K562 (cell line): ENCODE measurements around the gene BARHL2. TPM values are rescaled to one million over a fixed set of nuclear protein-coding genes. Genes with fewer than 3 reads are reported as not detected.

Experiments used
- ATAC-seq: fragments of 200-7000 bp; cut with Tn5 transposase; 3 replicates; pipeline ENCODE4 v1.9.1; 2020; ENCODE audit warnings: moderate library complexity
- BruUV-seq: library from RNA; stranded (reverse); fragments of 400-500 nt; replicated peaks from 2 replicates; lab custom pipeline; 2021; lab: Mats Ljungman, UMichigan
- CTCF ChIA-PET: fragments of 300-600 bp; formaldehyde crosslinking; extraction: SDS; loops from one replicate; lab custom pipeline; 2021; ENCODE audit warnings: low intra/inter-chr PET ratio; lab: Yijun Ruan, JAX
- POLR2A ChIA-PET: fragments of 300-600, 350-650 bp; sonication (Branson Sonifier 250); formaldehyde crosslinking; extraction: SDS; loops from one replicate; lab custom pipeline; 2021; ENCODE audit warnings: antibody characterized with exemption, inconsistent platforms; lab: Yijun Ruan, JAX
- DNase-seq, 4 experiments: peaks; one replicate each; pipeline versions ENCODE4 v3.0.0 to v3.0.0-alpha.2; 2011 to 2018; ENCODE audit warnings: low spot score in 3 of 4, mixed read lengths in 3 of 4; ENCODE audit errors: extremely low read depth in 1 of 4
- FAIRE-seq: peaks from 2 replicates; lab custom pipeline; 2011; peaks lifted over from hg19 to GRCh38; lab: Jason Lieb, UNC
- H2AFZ ChIP-seq: 2 replicates; pipeline ENCODE4 v1.6.0; 2011; ENCODE audit warnings: low read depth, low read length, control low read depth, inconsistent platforms
- H3K27ac ChIP-seq: fragments of 200-600 bp; 3 replicates; pipeline ENCODE4 v1.8.0; 2011; ENCODE audit warnings: low read depth, mild to moderate bottlenecking, control low read depth, inconsistent platforms, low read length, moderate library complexity, mixed read lengths; ENCODE audit errors: extremely low read depth
- H3K27me3 ChIP-seq, 2 experiments: fragments of 300-600 bp in 1 of 2; 2 replicates in 1 of 2; 3 replicates in 1 of 2; pipeline versions ENCODE4 v1.6.0 to v1.8.0; 2011; ENCODE audit warnings: inconsistent platforms in 2 of 2, low read length in 2 of 2, mild to moderate bottlenecking in 1 of 2, mixed read lengths in 1 of 2, moderate library complexity in 1 of 2; ENCODE audit not compliant: control insufficient read depth in 2 of 2, insufficient read depth in 2 of 2
- H3K36me3 ChIP-seq: fragments of 300-600 bp; 3 replicates; pipeline ENCODE4 v1.8.0; 2011; ENCODE audit warnings: mild to moderate bottlenecking, low read length, inconsistent platforms; ENCODE audit not compliant: control insufficient read depth, insufficient read depth
- H3K4me1 ChIP-seq, 2 experiments: fragments of 200-600 bp in 1 of 2; replicated peaks in 1 of 2; 2 replicates in 1 of 2; 3 replicates in 1 of 2; pipeline versions ENCODE4 v1.5.1 to v1.8.0; 2011; ENCODE audit warnings: inconsistent platforms in 2 of 2, low read length in 2 of 2, mild to moderate bottlenecking in 1 of 2, mixed read lengths in 1 of 2, moderate library complexity in 1 of 2; ENCODE audit not compliant: control insufficient read depth in 2 of 2, insufficient read depth in 2 of 2
- H3K4me2 ChIP-seq: 2 replicates; pipeline ENCODE4 v1.6.1; 2011; ENCODE audit warnings: low read length, control low read depth, inconsistent platforms, mixed read lengths; ENCODE audit not compliant: insufficient read depth
- H3K4me3 ChIP-seq: fragments of 200-600 bp; sonication (generic), shearing (Covaris generic); 2 replicates; pipeline ENCODE4 v1.5.1; 2016; ENCODE audit warnings: control low read depth, inconsistent platforms
- H3K79me2 ChIP-seq: fragments of 200-600 bp; 3 replicates; pipeline ENCODE4 v1.8.0; 2011; ENCODE audit warnings: low read length, inconsistent platforms; ENCODE audit not compliant: control insufficient read depth, insufficient read depth
- H3K9ac ChIP-seq, 2 experiments: 2 replicates each; pipeline versions ENCODE4 v1.6.0 to v1.6.1; 2011; ENCODE audit warnings: low read depth in 2 of 2, low read length in 2 of 2, control low read depth in 1 of 2, inconsistent platforms in 1 of 2, mild to moderate bottlenecking in 1 of 2, mixed read lengths in 1 of 2; ENCODE audit not compliant: insufficient read depth in 1 of 2
- H3K9me1 ChIP-seq: one replicate; pipeline ENCODE4 v1.6.0; 2011; ENCODE audit warnings: inconsistent platforms, mild to moderate bottlenecking, low read length, moderate library complexity; ENCODE audit not compliant: control insufficient read depth, insufficient read depth
- H3K9me3 ChIP-seq: replicated peaks from 2 replicates; pipeline ENCODE4 v1.5.1; 2011; ENCODE audit warnings: low read depth, low read length, inconsistent platforms; ENCODE audit not compliant: control insufficient read depth, insufficient read depth
- H4K20me1 ChIP-seq: replicated peaks from 2 replicates; pipeline ENCODE4 v1.6.1; 2011; ENCODE audit warnings: low read length, inconsistent platforms, mixed read lengths; ENCODE audit not compliant: control insufficient read depth, insufficient read depth
- CGGBP1 ChIP-seq: fragments of 250-450 bp; sonication (Bioruptor Pico); IDR thresholded peaks from 2 replicates; pipeline ENCODE4 v1.9.0; 2021; ENCODE audit warnings: mild to moderate bottlenecking
- CHAMP1 ChIP-seq: fragments of 450-650 bp; IDR thresholded peaks from 2 replicates; pipeline ENCODE4 v1.6.1; 2016; ENCODE audit warnings: mild to moderate bottlenecking
- MEIS2 ChIP-seq: fragments of 450-650 bp; IDR thresholded peaks from 2 replicates; pipeline ENCODE4 v1.6.1; 2014; ENCODE audit warnings: mild to moderate bottlenecking; ENCODE audit not compliant: partially characterized antibody
- TAF9B ChIP-seq: fragments of 450-650 bp; IDR thresholded peaks from 2 replicates; pipeline ENCODE4 v1.6.1; 2018; ENCODE audit warnings: mild to moderate bottlenecking; ENCODE audit not compliant: partially characterized antibody
- VEZF1 ChIP-seq: fragments of 200-800 bp; sonication (Bioruptor generic); IDR thresholded peaks from 2 replicates; pipeline ENCODE4 v1.6.1; 2017; ENCODE audit warnings: missing genetic modification characterization, missing compliant biosample characterization
- ZNF263 ChIP-seq: sonication (generic); formaldehyde crosslinking; IDR thresholded peaks from 2 replicates; pipeline ENCODE4 v1.8.0; 2022; ENCODE audit warnings: mild to moderate bottlenecking, missing genetic modification reagents, borderline replicate concordance
- ZNF444 ChIP-seq: fragments of 250-450 bp; sonication (Bioruptor Pico); IDR thresholded peaks from 2 replicates; pipeline ENCODE4 v1.4.0; 2020; ENCODE audit warnings: mild to moderate bottlenecking, moderate library complexity
- WGBS: fragments of 100-300 bp; shearing (Covaris generic); methylation state at CpG from one replicate; pipeline ENCODE4 v1.1.6; 2016; ENCODE audit warnings: low coverage, mixed read lengths; ENCODE audit not compliant: insufficient coverage; ENCODE audit errors: missing lambda C conversion rate; 5-methylcytosine and 5-hydroxymethylcytosine counted together
- in situ Hi-C: fragments of 300-500 bp; cut with MboI; formaldehyde crosslinking; loops from 4 replicates; pipeline ENCODE4 v1.15.0; 2018; ENCODE audit warnings: inconsistent platforms, mixed read lengths
- intact Hi-C: fragments of 100-400 bp; cut with micrococcal nuclease; formaldehyde crosslinking; loops from 2 replicates; pipeline ENCODE4 v1.14.2; 2022
- polyA plus RNA-seq, 8 experiments: library from polyadenylated mRNA; depleted of rRNA in 4 of 8; stranded (reverse) in 5 of 8; unstranded in 3 of 8; fragments of >200 nt; fragmentation: Nextera tagmentation in 2 of 8; fragmentation: Illumina TruSeq in 1 of 8; extraction: Ambion mirVana in 2 of 8; extraction: Trizol in 1 of 8; gene quantifications; 2 replicates each; pipeline versions ENCODE4 v1.2.1 to v1.2.3, GENCODE V29; 2011 to 2014; ENCODE audit warnings: inconsistent platforms in 1 of 8, missing spikeins in 1 of 8
- total RNA-seq, 7 experiments: library from RNA; depleted of rRNA in 6 of 7; stranded (reverse); fragments of >200 nt in 6 of 7; fragmentation: Illumina TruSeq in 2 of 7; extraction: Trizol in 2 of 7; gene quantifications; 2 replicates each; pipeline versions ENCODE4 v1.2.1 to v1.2.3, GENCODE V29; 2011 to 2021; ENCODE audit warnings: low replicate concordance in 1 of 7

The BARHL2 gene
- total and polyA plus RNA-seq, 9 of the 15 experiments (the other 6 are each of a cell fraction or from before 2014, with no cell fraction given) = 0.06 to 0.11 (median 0.09) TPM; not detected in 6

- TF ChIP-seq CGGBP1 (no peak), TAF9B (no peak), MEIS2 (no peak), ZNF444 (CRISPR knock-in tag) (no peak), CHAMP1 (no peak), ZNF263 (no peak), VEZF1 (CRISPR knock-in tag) (no peak)
- TF ChIP-seq, all 486 proteins: peak for 0
- H2AFZ ChIP-seq = no peak overlapping the region
- no peaks in the 10 kb centered on the region for H3K36me3 ChIP-seq
- no peak overlapping the region for H3K4me2 ChIP-seq
- no peak for DNase-seq
- H3K9ac ChIP-seq = no peak overlapping the region
- FAIRE-seq = no peak
- H3K27me3 ChIP-seq = peaks cover 44 to 46% of the 10 kb centered on the region in 2 experiments
- in situ Hi-C loops (no loop called here), intact Hi-C loops (loop anchor here (5.0 kb wide), 1 partner anchor 89 kb away; no protein-coding TSS in a partner anchor)
- peaks cover 0 to 17% of the 10 kb centered on the region in 2 experiments; a peak in 2 of 5 replicates for H3K4me1 ChIP-seq
- H4K20me1 ChIP-seq = no peaks in the 10 kb centered on the region
- no peak overlapping the region for H3K27ac ChIP-seq
- no peaks in the 10 kb centered on the region for H3K9me3 ChIP-seq
- no peaks in the 10 kb centered on the region for H3K79me2 ChIP-seq
- 12% methylated on average over 8 of the region's 8 CpGs for WGBS
- CTCF ChIA-PET = no interaction called here
- POLR2A ChIA-PET = interaction anchor here (0.6 kb wide), 1 partner anchor 158 kb away, joined by 3 read pairs; no protein-coding TSS in a partner anchor
- ATAC-seq = no peak
- H3K9me1 ChIP-seq = no peaks in the 10 kb centered on the region
- no TSS peak for BruUV-seq
- H3K4me3 ChIP-seq = no peak overlapping the region
These were observed 11.1 kb downstream of the BARHL2 start for GRCh38 chr1:90705956-90706355.
